ES-I3 (cell line): ENCODE results near the gene BEND4.
"Not testable (repeated sequence)": the region's sequence is repeated elsewhere in the genome, so short reads cannot be mapped to it uniquely, and the experiment has no call there.

Experiments used
- H3K36me3 ChIP-seq: 2 replicates; pipeline ENCODE4 v1.6.1; 2013; ENCODE audit warnings: mild to moderate bottlenecking, low read length, control low read depth, moderate library complexity; ENCODE audit not compliant: insufficient read depth
- H3K4me1 ChIP-seq: 2 replicates; pipeline ENCODE4 v1.6.1; 2013; ENCODE audit warnings: mild to moderate bottlenecking, control low read depth, low read length; ENCODE audit not compliant: insufficient read depth
- H3K9ac ChIP-seq: 2 replicates; pipeline ENCODE4 v1.6.1; 2013; ENCODE audit warnings: low read depth, mild to moderate bottlenecking, low read length, moderate library complexity
- H3K9me3 ChIP-seq: 2 replicates; pipeline ENCODE4 v1.6.1; 2013; ENCODE audit warnings: mild to moderate bottlenecking, low read length, moderate library complexity; ENCODE audit not compliant: control insufficient read depth, insufficient read depth

The BEND4 gene

DNA sequence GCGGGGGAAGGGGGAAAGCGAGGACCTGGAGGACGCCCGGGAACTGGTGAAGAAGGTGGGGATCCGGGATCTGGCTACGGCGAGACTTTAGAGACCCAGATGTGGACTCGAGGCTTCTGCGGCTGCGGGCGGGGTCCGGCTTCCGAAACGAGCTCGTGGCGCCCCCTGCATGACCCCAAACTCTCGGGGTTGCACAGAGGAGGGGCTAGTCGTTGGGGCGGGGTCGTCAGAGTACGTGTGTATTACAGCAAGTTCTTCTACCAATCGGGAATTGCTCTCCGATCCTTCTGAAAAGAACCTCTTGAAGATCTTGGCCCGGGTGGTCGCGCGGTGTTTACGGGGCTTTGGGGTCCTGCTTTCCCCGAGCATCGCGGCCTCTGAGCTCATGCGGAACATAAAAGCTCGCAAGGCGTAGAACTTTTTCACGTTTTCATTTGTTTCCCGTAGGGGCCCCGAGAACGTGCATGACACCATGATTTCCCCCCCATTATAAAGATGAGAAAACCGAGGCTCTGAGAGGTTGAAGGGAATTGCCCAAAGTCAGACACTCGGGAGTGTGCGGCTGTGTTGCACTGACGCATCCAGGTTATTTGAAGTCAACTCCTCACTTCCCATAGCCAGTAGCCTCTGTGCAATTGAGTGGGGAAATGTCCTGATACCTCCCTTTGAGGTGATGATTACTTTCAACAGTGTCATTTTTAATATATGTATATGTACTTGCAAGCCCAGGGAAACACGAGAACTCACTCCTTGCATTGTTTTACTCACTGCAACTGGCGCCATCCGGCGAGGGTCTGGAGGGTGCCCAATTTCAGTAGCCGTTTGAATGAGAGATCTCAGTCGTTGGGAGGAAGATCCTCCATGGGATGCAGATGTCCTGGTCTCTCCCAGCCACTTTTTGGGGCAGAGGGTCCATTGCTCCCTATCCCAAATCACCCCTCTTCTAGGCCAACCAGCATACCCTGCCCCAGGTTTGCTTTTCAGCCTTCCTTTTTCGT is at the start of gene BEND4:
TSS of gene BEND4 (minus strand) at position 149 of the 998 bp plus-strand sequence. CDS start 512 bp downstream, outside the sequence.
- H3K9ac ChIP-seq, result peak within 1 kb of the TSS; percentile 77
- H3K36me3 ChIP-seq, result no peaks in the 10 kb centered on the region
- no peaks in the 10 kb centered on the region for H3K9me3 ChIP-seq
- no peaks in the 10 kb centered on the region for H3K4me1 ChIP-seq

DNA sequence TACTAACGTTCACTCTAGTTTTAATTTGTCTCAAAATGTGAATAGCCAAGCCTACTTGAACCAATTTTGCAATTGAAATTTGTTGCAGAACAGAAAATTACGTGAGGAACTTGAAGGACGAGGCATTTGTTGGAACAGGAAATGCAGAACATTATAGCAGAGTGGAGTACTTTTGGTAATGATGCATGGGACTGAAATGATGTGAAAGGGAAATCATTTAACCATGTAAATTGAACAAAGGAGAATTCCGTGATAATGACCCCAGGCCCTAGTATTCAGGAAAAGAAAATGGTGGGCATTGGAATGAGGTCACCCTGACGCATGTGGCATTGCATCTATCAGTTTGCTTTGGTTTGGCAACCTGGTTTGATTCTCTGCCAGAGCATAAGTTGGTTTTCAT is 44.9 kb upstream of the BEND4 start:
- Histone ChIP-seq H3K9me3 (no peaks in the 10 kb centered on the region), H3K36me3 (no peaks in the 10 kb centered on the region), H3K4me1 (no peaks in the 10 kb centered on the region), H3K9ac (no peak overlapping the region)

DNA sequence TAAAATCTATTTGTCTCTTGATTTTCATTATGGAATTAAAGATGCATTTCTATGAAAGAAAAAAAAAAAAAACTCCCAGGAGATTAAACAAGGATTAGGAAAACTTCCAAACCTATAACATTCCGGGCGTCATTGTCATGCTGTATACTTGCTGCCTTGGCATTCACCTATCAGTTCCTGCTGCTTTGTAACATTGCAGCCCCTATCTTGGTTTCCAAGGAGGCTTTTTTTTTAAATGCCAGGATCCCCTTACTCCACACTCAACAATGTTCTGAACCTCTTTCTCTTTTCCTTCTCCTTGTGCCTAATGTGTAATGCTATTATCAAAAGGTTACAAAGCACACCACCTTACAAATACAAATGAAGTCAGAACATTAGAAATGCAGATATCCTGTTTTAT is 20.5 kb upstream of the BEND4 start:
- no peaks in the 10 kb centered on the region; the same call in 1 of the 2 replicates for H3K4me1 ChIP-seq
- H3K9me3 ChIP-seq, result peaks cover 3% of the 10 kb centered on the region
- no peak overlapping the region for H3K9ac ChIP-seq
- no peaks in the 10 kb centered on the region for H3K36me3 ChIP-seq

DNA sequence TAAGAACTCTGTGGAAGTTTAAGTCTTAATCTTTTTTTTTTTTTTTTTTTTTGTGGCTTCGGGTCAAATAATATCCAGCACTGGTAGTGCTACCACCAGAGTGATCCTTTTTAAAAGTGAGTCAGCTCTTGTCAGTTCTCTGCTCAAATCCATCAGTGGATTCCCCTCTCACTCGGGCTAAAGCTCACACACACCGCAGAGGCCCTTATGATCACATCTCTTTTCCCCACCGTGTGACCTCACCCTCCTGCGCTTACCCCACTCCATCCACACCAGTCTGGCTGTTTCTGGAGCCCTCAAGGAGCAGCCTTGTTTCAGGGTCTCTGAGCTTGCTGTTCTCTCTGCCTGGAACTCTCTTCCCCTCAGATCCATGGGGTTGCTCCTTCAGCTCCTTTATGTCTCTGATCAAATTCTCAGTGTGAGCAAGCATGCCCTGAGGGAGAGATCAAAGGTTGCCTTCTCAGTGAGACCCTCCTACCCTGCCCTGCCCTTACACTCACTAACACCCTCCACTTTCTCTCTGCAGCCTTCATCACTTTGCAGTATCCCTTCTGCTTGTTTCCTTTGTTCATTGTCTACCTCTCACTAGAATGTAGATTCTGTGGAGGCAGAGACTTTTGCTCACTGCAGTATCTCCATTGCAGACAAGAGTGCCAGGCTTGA is 19.8 kb upstream of the BEND4 start:
- no peak overlapping the region for H3K9ac ChIP-seq
- H3K4me1 ChIP-seq, result no peaks in the 10 kb centered on the region; the same call in 1 of the 2 replicates
- H3K36me3 ChIP-seq, result no peaks in the 10 kb centered on the region
- H3K9me3 ChIP-seq, result peaks cover 3% of the 10 kb centered on the region; the same call in 1 of the 2 replicates

- Histone ChIP-seq H3K4me1 (no peaks in the 10 kb centered on the region), H3K9me3 (peaks cover 3% of the 10 kb centered on the region; the same call in 1 of the 2 replicates), H3K9ac (no peak overlapping the region), H3K36me3 (no peaks in the 10 kb centered on the region)
Observed at GRCh38 chr4:42167709-42168108, 15.3 kb upstream of the BEND4 start.

- H3K9me3 ChIP-seq, H3K9ac ChIP-seq, H3K4me1 ChIP-seq, H3K36me3 ChIP-seq: not testable (repeated sequence)
Observed at GRCh38 chr4:42166186-42166585, 13.7 kb upstream of the BEND4 start.

- Histone ChIP-seq H3K9ac (no peak overlapping the region), H3K4me1 (no peaks in the 10 kb centered on the region), H3K9me3 (no peaks in the 10 kb centered on the region), H3K36me3 (no peaks in the 10 kb centered on the region)
Observed at GRCh38 chr4:42159271-42160001, 7.0 kb upstream of the BEND4 start.

GRCh38 chr4:42151568-42152506 is 618 bp downstream of the BEND4 start:
- H3K9me3 ChIP-seq, result no peaks in the 10 kb centered on the region
- H3K9ac ChIP-seq, result peak overlapping the region; percentile 77
- H3K36me3 ChIP-seq, result no peaks in the 10 kb centered on the region
- H3K4me1 ChIP-seq, result no peaks in the 10 kb centered on the region

- Histone ChIP-seq H3K9me3 (no peaks in the 10 kb centered on the region), H3K4me1 (no peaks in the 10 kb centered on the region), H3K9ac (peak overlapping the region; percentile 77), H3K36me3 (no peaks in the 10 kb centered on the region)
Observed at GRCh38 chr4:42150653-42151567, 1.5 kb downstream of the BEND4 start.

DNA sequence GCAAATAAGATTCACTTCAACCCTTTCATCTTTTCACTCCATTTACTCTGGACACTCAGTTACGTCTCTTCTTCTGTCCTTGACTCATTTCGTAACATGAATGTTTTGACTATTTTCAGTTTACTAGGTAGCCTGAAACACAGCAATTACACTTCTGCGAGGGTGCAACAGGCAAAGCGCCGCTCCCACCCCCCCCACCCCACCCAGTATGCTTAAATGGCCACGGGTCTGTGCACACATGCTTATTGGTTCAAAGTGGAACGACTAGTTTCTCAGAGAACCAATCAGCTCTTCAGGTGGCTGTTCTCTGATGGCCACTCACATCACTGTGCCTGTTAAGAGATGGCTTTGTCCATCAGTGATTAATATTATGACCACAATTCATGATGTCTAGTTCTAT is 3.5 kb downstream of the BEND4 start:
- H3K36me3 ChIP-seq, result no peaks in the 10 kb centered on the region
- H3K4me1 ChIP-seq, result peaks cover 3% of the 10 kb centered on the region; the same call in 1 of the 2 replicates
- no peaks in the 10 kb centered on the region for H3K9me3 ChIP-seq
- H3K9ac ChIP-seq, result no peak overlapping the region

DNA sequence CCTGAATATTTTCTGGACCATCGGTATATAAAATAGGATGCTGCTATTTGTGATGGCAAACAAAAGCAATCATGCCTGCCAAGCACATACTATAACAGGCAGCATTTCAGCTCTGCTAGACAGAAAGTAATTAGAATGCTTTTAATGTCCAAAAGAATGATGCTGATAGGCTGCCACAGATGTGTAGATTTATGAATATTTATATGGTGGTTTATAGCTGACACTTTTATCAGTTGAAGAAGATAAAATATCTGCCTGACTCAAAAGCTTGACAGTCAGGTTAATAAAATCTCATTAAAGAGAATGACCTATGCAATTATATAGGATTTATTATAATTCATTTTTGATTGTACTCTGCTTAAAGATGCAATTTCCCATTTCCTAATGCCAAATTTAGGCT is 4.0 kb downstream of the BEND4 start:
- peaks cover 4% of the 10 kb centered on the region; the same call in 1 of the 2 replicates for H3K4me1 ChIP-seq
- no peaks in the 10 kb centered on the region for H3K36me3 ChIP-seq
- H3K9ac ChIP-seq, result no peak overlapping the region
- H3K9me3 ChIP-seq, result no peaks in the 10 kb centered on the region

DNA sequence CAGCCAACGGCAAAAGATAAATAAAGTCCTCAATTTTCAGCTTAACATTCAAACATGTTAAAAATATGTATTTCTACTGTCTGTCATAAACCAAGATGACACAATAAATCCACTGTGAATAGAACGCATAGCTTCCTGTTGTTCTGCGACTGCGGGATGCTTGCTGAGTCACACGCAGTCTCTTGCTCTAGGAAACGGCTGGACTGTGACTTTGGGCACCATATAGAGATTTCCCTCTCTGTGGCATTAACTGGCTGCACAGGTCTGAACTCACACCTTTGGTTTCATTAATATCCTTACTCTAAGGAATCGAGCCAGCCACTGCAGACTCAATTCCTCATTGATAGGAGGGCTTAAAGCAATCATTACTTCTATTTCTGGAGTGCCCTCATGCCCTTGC is 8.4 kb downstream of the BEND4 start:
- Histone ChIP-seq H3K4me1 (peaks cover 4% of the 10 kb centered on the region; the same call in 1 of the 2 replicates), H3K9me3 (no peaks in the 10 kb centered on the region), H3K9ac (no peak overlapping the region), H3K36me3 (no peaks in the 10 kb centered on the region)

- Histone ChIP-seq H3K9me3 (no peaks in the 10 kb centered on the region), H3K9ac (no peak overlapping the region), H3K4me1 (peaks cover 4% of the 10 kb centered on the region; the same call in 1 of the 2 replicates), H3K36me3 (no peaks in the 10 kb centered on the region)
Observed at GRCh38 chr4:42142591-42142990, 9.9 kb downstream of the BEND4 start.
